Amniotic epithelial cell (primary cell): ENCODE data around the gene CEMP1.

Experiments
- DNase-seq: peaks from one replicate; pipeline ENCODE4 v3.0.0-alpha.2; 2010; ENCODE audit warnings: low read depth

Gene CEMP1

DNA sequence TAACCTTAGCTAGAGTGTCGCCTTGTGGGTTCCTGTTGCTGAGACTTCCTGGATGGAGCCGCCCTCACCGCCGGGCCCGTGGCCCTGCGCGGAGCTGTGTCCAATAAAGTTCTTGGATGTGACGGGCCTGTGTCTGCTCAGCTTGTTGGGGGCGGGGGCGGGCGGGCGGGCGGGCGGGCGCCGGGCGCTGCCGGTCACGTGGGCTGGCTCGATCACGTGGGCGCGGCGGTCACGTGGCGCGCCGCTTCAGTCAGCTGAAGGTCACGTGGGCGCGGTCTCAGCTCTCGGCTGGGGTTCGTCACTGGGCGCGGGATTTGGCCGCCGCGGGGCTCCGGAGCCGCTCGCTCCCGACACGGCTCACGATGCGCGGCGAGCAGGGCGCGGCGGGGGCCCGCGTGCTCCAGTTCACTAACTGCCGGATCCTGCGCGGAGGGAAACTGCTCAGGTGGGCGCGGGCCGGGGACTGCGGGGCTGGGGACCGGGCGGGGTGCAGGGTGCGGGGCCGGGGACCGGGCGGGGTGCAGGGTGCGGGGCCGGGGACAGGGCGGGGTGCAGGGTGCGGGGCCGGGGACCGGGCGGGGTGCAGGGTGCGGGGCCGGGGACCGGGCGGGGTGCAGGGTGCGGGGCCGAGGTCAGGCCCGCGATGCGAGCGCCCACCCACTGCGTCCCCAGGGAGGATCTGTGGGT is 11.0 kb downstream of the CEMP1 start, which contains the start of gene AMDHD2:
Gene AMDHD2 (plus strand): TSS at position 275 of the 687 bp plus-strand sequence. CDS start 88 bp downstream, at position 363.
- DNase-seq = peak; percentile 80

DNA sequence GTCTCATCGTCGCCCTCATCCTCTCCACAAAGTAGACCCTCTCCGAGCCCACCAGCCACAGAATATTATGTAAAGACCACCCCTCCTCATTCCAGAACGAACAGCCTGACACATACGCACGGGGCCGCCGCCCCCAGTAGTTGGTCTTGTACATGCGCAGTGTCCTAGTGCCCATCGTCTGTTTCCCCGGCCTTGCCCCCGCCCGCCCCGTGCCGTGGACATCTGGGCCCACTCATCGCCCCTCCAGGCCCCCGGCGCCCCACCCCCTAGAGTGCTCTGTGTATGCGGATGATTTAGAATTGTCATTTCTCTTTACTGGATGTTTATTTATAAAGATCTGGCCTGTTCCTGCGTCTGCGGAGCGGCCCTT is 11.5 kb downstream of the CEMP1 start:
- no peak for DNase-seq

- no peak for DNase-seq
Observed at GRCh38 chr16:2518823-2519710, 12.1 kb downstream of the CEMP1 start.

- no peak for DNase-seq
Observed at GRCh38 chr16:2517954-2518605, 13.1 kb downstream of the CEMP1 start.

- no peak for DNase-seq
Observed at GRCh38 chr16:2516391-2517240, 14.6 kb downstream of the CEMP1 start.

DNA sequence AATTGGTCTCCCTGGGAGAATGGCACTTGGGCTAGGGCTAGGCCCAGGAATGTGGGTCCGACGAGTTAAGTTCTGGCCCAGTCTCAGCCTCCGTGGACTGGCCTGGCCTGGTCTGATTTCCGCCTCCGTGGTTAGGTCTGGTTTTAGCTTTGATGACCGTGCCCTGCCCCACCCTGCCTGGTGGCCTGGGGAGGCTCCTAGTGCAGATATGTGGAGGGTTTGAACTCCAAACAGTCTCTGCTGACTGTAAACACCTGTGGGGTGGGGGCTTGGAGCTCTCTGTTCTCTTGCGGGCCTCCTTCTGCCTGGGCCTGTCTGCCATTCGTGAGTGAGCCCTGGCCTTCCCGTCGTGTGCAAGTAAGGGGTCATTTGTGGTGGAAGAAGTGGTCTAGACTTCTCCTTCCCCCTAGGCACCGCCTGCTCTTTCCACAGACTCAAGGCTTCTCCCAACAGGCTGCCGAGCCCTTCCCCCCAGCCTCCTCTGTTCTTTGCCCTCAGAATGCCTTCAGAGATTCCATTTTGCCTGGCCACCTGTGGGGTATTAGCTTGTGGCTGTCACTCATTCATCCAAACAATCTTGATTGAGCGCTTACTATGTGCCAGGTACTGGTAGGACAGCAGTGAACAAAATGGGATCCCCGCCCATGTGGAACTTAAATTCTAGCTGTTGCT is 15.9 kb downstream of the CEMP1 start:
- peak; percentile 27 for DNase-seq

GRCh38 chr16:2514333-2515179 is 16.7 kb downstream of the CEMP1 start:
- DNase-seq = no peak

DNA sequence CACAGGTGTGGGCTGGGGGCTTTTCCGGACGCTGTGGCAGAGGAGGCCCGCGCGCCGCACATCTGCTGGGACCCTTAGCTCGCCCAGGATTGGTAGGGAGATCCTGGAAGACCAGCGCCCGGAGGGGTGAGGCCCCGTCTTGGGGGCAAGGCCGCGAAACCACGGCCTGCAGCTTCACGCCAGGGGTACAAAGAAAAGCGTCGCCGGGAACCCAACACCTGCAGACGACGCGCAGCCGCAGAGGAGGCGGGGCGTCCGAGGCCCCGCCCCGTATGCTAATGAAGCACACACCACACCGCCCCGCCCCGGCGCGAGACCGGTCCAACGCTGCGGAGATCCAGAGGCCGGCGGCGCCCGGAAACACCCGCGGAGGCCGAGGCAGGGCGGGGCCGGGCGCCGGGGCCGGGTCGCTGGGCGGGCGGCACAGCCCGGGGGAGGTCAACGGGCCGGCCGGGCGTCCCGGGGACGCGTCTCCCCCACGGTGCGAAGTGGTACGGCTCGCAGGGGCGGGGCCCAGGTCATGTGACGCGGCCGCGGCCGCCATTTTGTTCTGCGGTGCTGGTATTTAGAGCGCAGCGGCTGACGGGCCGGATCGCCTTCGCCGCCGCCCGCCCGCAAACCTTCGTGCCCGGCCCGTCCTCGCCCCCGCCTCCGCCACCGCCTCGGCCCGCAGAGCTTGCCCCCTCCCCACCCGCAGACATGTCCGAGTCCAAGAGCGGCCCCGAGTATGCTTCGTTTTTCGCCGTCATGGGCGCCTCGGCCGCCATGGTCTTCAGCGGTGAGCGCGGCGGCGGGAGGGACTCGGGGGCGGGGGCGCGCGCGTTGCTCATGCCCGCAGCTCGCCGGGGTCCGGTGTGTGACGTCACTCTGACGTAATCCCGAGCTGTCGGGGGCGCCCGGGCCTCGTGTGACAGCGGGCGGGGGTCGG is 17.5 kb downstream of the CEMP1 start, which contains the start of gene ATP6V0C:
Gene ATP6V0C (plus strand): TSS at position 548 of the 928 bp plus-strand sequence. CDS start 152 bp downstream, at position 700.
- DNase-seq = peak; percentile 74

GRCh38 chr16:2512735-2513404 is 18.3 kb downstream of the CEMP1 start:
- no peak for DNase-seq

GRCh38 chr16:2511996-2512734 is 19.0 kb downstream of the CEMP1 start:
- DNase-seq = no peak

DNA sequence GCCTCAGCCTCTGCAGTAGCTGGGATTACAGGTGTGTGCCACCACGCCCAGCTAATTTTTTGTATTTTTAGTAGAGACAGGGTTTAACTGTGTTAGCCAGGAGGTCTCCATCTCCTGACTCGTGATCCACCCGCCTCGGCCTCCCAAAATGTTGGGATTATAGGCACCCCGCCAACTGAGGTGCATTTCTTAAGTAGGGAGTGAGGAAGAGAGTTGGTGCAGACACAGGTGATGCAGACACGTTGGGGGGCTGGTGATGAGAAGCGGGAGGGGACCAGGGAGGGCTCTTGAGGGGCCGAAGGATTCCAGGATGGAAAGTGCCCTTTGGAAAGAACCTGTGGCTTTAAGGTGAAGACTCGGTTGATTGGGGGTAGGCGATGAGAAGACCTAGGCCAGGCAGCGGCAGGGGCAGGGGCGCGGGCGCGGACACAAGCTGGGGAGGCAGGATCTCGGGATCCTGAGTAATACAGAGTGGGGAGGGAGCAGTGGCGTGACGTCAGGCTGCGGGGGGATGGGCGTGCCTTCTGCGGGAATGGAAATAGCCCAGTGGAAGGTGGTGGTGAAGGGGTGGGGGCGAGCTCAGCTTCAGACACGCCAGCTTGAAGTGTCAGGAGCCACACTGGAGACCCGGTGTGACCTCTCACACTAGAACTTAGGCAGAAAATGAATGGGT is 19.9 kb downstream of the CEMP1 start:
- peak; percentile 72 for DNase-seq

DNA sequence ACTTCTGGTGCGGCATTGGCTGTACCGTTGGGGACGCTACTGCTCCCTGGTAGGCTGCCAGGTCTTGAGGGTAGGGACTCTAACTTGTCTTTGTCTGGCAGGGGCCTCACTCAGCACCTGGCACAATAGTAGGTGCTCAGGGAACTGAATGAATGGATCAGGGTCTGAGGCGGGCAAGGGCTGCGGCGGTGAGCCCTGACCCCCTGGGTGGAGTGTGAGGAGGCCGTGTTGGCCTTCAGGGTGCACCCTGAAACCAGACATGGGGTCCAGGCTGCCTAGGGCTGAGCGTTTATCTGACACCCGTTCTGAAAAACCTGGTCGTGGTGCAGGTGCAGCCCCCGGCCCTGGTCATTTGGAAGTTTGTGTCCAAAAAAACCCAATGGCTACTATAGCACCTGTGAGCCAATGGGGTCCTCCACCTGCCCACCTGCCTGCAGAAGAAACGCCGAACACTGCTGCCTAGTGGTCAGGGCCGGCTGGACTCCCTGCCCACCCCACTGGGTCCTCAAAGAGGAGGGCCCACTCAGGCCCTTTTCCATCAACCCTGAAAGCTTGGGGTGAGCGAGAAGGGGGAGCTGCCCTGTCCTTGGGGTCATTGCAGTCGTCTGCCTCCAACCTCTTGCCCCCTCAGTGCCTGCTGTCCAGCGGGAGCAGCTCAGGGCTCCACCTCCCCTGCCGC is 22.3 kb downstream of the CEMP1 start:
- DNase-seq = no peak

DNA sequence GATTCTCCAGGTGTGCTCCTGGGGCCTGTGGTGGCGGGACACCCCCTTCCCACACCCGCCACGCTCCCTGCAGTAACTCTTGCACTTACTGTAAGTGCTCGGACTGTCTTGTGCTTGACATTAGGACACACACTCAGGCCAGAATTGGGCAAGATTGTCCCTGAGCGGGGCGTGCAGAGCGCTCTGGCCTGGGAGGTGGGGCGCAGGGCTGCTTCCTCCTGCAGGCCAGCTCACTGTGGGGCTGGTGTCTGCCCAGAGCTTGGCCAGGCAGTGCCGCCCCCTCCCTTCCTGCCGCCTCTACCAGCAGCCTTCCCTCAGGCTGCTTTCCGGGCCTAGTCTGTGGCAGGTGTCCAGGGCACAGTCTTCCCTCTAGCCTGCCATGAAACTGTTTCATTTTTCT is 23.5 kb downstream of the CEMP1 start:
- no peak for DNase-seq

GRCh38 chr16:2507052-2507659 is 24.1 kb downstream of the CEMP1 start:
- DNase-seq = no peak

GRCh38 chr16:2505695-2506094 is 25.5 kb downstream of the CEMP1 start:
- no peak for DNase-seq
